HepG2 (cell line): Measurements from ENCODE around the gene SCARB2. TPM values are rescaled to one million over a fixed set of nuclear protein-coding genes. Genes with fewer than 3 reads are reported as not detected.

Experiments used
- AHR ChIP-seq: IDR thresholded peaks from 2 replicates; pipeline ENCODE4 v1.6.1; 2018; ENCODE audit warnings: missing genetic modification reagents, missing compliant biosample characterization
- CBX1 ChIP-seq: IDR thresholded peaks from one replicate; pipeline ENCODE4 v1.6.1; 2016; ENCODE audit warnings: antibody characterized with exemption, low read depth
- ELF4 ChIP-seq: sonication (generic); formaldehyde crosslinking; IDR thresholded peaks from 2 replicates; pipeline ENCODE4 v1.5.0; 2020; ENCODE audit warnings: missing genetic modification reagents, mild to moderate bottlenecking, moderate library complexity, borderline replicate concordance
- ERF ChIP-seq: IDR thresholded peaks from 2 replicates; pipeline ENCODE4 v1.6.1; 2018; ENCODE audit warnings: missing biosample characterization, missing genetic modification reagents
- HNRNPL ChIP-seq: fragments of 200-400 bp; formaldehyde crosslinking; IDR thresholded peaks from 2 replicates; pipeline ENCODE4 v1.6.1; 2017; ENCODE audit warnings: mild to moderate bottlenecking, low read depth, low read length
- HOXA3 ChIP-seq: sonication (generic); formaldehyde crosslinking; IDR thresholded peaks from 2 replicates; pipeline ENCODE4 v1.5.0; 2020; ENCODE audit warnings: missing genetic modification reagents
- NCOR1 ChIP-seq: fragments of 200-600 bp; sonication (generic); IDR thresholded peaks from 2 replicates; pipeline ENCODE4 v1.7.0; 2017; ENCODE audit warnings: antibody characterized with exemption, low read length, borderline replicate concordance
- RFXAP ChIP-seq: sonication (generic); formaldehyde crosslinking; IDR thresholded peaks from 2 replicates; pipeline ENCODE4 v1.4.0; 2020; ENCODE audit warnings: missing genetic modification reagents, borderline replicate concordance
- RXRB ChIP-seq: IDR thresholded peaks from 2 replicates; pipeline ENCODE4 v1.6.1; 2016; ENCODE audit warnings: borderline replicate concordance, missing genetic modification reagents, missing compliant biosample characterization
- SRF ChIP-seq: IDR thresholded peaks from 2 replicates; pipeline ENCODE4 v1.6.1; 2011; ENCODE audit warnings: mild to moderate bottlenecking, low read depth, low read length, moderate library complexity
- STAG1 ChIP-seq: sonication (generic); formaldehyde crosslinking; IDR thresholded peaks from 2 replicates; pipeline ENCODE4 v1.4.0; 2020; ENCODE audit warnings: missing genetic modification reagents
- TEAD2 ChIP-seq: sonication (generic); formaldehyde crosslinking; IDR thresholded peaks from 2 replicates; pipeline ENCODE4 v1.9.0; 2021; ENCODE audit warnings: missing genetic modification reagents
- TMF1 ChIP-seq: sonication (generic); formaldehyde crosslinking; IDR thresholded peaks from 2 replicates; pipeline ENCODE4 v1.8.1; 2022; ENCODE audit warnings: low read depth, missing genetic modification reagents
- ZNF124 ChIP-seq: sonication (generic); formaldehyde crosslinking; IDR thresholded peaks from 2 replicates; pipeline ENCODE4 v1.4.0; 2020; ENCODE audit warnings: missing genetic modification reagents
- ZNF614 ChIP-seq: IDR thresholded peaks from 2 replicates; pipeline ENCODE4 v1.6.1; 2018; ENCODE audit warnings: missing biosample characterization, missing genetic modification reagents, inconsistent platforms, borderline replicate concordance
- ZNF660 ChIP-seq: sonication (generic); formaldehyde crosslinking; IDR thresholded peaks from 2 replicates; pipeline ENCODE4 v1.5.1; 2020; ENCODE audit warnings: mild to moderate bottlenecking, low read depth, missing genetic modification reagents, borderline replicate concordance
- ZNF670 ChIP-seq: sonication (generic); formaldehyde crosslinking; IDR thresholded peaks from 2 replicates; pipeline ENCODE4 v1.8.0; 2022; ENCODE audit warnings: mild to moderate bottlenecking, missing genetic modification reagents, borderline replicate concordance
- ZNF747 ChIP-seq: sonication (generic); formaldehyde crosslinking; IDR thresholded peaks from 2 replicates; pipeline ENCODE4 v1.8.1; 2023; ENCODE audit warnings: missing genetic modification reagents, mild to moderate bottlenecking, borderline replicate concordance
- polyA plus RNA-seq, 8 experiments: library from polyadenylated mRNA; depleted of rRNA in 3 of 8; stranded (reverse) in 7 of 8; unstranded in 1 of 8; fragments of >200 nt; fragmentation: Illumina TruSeq in 4 of 8; extraction: Trizol in 4 of 8; gene quantifications; 2 replicates each; pipeline versions ENCODE4 v1.2.1 to v1.2.3, GENCODE V29; 2011 to 2016; ENCODE audit warnings: low read depth in 4 of 8, missing spikeins in 1 of 8, mixed read lengths in 1 of 8; ENCODE audit not compliant: insufficient read depth in 1 of 8
- total RNA-seq, 5 experiments: library from RNA; depleted of rRNA; stranded (reverse); fragments of >200 nt; fragmentation: Illumina TruSeq; extraction: Trizol; gene quantifications; 2 replicates each; pipeline ENCODE4 v1.2.3, GENCODE V29; 2016; ENCODE audit warnings: low read depth in 1 of 5
- TF ChIP-seq, protein P1 (sequence below): sonication (generic); formaldehyde crosslinking; IDR thresholded peaks from 2 replicates; pipeline ENCODE4 v1.4.0; 2020; ENCODE audit warnings: missing genetic modification reagents, mild to moderate bottlenecking, borderline replicate concordance
- TF ChIP-seq, protein P2 (sequence below): sonication (generic); formaldehyde crosslinking; IDR thresholded peaks from 2 replicates; pipeline ENCODE4 v1.4.0; 2020; ENCODE audit warnings: missing genetic modification reagents, borderline replicate concordance
- TF ChIP-seq, protein P3 (sequence below): sonication (generic); formaldehyde crosslinking; IDR thresholded peaks from 2 replicates; pipeline ENCODE4 v1.5.1; 2020; ENCODE audit warnings: missing genetic modification reagents, mild to moderate bottlenecking, borderline replicate concordance

SCARB2 gene
- total and polyA plus RNA-seq, 2 of the 13 experiments (the other 11 are each of a cell fraction or from before 2014, with no cell fraction given): 40.6 to 43.4 TPM

DNA sequence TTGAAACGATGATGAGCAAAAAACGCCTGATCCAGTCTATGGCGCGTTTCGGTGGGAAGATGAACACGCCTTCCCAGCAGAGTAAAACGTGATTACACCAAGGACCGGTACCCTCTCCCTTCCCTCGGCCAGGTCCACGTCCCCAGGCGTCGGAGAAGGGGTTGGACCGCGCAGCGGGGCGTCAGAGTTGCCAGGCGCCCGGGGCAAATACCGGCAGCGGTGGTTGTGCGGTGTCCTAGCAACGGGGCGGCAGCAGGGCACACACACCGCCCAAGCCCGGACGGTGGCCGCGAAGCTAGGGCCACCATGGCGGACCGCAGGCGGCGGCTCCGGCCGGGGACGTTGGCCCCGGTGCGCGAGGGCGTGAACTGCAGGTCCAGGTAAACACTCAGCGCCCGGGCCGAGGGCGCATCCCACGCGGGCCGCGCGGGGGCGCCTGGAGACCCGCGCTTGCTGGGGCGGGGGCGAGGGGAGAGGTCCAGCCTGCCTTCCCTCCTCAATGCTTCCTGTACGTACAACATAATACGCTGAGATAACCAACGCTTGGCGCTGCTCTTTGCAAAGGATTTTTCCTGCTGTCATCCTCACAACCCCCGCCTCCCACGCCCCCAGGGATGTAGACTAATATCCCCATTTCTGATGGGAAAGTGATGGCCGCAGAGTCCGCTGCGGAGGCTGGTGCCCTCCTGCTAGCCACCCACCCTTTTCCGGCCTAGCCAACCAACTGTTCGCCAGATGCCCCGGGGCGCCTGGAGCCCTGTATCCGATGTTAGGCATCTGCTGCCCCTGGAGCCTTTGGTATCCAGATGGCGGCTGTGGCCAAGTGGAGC, 38.0 kb upstream of the SCARB2 start, which contains the start of gene FAM47E (continued):
- 0 out of 2 replicates have a peak, but pooled peaks have one; percentile 91 for TF ChIP-seq ZNF614
- TF ChIP-seq TEAD2 (CRISPR knock-in tag): no peak
- peak; percentile 90 for TF ChIP-seq ZNF747 (CRISPR knock-in tag)
- peak; percentile 98 for TF ChIP-seq RFXAP (CRISPR knock-in tag)
- TF ChIP-seq SRF: no peak
- TF ChIP-seq ZNF670 (CRISPR knock-in tag): no peak
- TF ChIP-seq RXRB (CRISPR knock-in tag): peak; percentile 48; the same call in 1 of the 2 replicates
- peak; percentile 91 for TF ChIP-seq HOXA3 (CRISPR knock-in tag)
- TF ChIP-seq CBX1: no peak
- TF ChIP-seq STAG1 (CRISPR knock-in tag): peak; percentile 83
- TF ChIP-seq ELF4 (CRISPR knock-in tag): no peak
- no peak for TF ChIP-seq AHR
- peak; percentile 82 for TF ChIP-seq ERF (CRISPR knock-in tag)
- TF ChIP-seq, protein P1, sequence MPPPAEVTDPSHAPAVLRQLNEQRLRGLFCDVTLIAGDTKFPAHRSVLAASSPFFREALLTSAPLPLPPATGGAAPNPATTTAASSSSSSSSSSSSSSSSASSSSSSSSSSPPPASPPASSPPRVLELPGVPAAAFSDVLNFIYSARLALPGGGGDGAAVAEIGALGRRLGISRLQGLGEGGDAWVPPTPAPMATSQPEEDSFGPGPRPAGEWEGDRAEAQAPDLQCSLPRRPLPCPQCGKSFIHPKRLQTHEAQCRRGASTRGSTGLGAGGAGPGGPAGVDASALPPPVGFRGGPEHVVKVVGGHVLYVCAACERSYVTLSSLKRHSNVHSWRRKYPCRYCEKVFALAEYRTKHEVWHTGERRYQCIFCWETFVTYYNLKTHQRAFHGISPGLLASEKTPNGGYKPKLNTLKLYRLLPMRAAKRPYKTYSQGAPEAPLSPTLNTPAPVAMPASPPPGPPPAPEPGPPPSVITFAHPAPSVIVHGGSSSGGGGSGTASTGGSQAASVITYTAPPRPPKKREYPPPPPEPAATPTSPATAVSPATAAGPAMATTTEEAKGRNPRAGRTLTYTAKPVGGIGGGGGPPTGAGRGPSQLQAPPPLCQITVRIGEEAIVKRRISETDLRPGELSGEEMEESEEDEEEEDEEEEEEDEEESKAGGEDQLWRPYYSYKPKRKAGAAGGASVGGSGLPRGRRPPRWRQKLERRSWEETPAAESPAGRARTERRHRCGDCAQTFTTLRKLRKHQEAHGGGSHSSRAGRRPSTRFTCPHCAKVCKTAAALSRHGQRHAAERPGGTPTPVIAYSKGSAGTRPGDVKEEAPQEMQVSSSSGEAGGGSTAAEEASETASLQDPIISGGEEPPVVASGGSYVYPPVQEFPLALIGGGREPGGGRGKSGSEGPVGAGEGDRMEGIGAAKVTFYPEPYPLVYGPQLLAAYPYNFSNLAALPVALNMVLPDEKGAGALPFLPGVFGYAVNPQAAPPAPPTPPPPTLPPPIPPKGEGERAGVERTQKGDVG (CRISPR knock-in tag): 0 out of 2 replicates have a peak, but pooled peaks have one; percentile 21
- TF ChIP-seq TMF1: peak; percentile 84
- no peak for TF ChIP-seq HNRNPL
- TF ChIP-seq, protein P2, sequence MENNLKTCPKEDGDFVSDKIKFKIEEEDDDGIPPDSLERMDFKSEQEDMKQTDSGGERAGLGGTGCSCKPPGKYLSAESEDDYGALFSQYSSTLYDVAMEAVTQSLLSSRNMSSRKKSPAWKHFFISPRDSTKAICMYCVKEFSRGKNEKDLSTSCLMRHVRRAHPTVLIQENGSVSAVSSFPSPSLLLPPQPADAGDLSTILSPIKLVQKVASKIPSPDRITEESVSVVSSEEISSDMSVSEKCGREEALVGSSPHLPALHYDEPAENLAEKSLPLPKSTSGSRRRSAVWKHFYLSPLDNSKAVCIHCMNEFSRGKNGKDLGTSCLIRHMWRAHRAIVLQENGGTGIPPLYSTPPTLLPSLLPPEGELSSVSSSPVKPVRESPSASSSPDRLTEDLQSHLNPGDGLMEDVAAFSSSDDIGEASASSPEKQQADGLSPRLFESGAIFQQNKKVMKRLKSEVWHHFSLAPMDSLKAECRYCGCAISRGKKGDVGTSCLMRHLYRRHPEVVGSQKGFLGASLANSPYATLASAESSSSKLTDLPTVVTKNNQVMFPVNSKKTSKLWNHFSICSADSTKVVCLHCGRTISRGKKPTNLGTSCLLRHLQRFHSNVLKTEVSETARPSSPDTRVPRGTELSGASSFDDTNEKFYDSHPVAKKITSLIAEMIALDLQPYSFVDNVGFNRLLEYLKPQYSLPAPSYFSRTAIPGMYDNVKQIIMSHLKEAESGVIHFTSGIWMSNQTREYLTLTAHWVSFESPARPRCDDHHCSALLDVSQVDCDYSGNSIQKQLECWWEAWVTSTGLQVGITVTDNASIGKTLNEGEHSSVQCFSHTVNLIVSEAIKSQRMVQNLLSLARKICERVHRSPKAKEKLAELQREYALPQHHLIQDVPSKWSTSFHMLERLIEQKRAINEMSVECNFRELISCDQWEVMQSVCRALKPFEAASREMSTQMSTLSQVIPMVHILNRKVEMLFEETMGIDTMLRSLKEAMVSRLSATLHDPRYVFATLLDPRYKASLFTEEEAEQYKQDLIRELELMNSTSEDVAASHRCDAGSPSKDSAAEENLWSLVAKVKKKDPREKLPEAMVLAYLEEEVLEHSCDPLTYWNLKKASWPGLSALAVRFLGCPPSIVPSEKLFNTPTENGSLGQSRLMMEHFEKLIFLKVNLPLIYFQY (CRISPR knock-in tag): peak; percentile 49; the same call in 1 of the 2 replicates
- TF ChIP-seq, protein P3, sequence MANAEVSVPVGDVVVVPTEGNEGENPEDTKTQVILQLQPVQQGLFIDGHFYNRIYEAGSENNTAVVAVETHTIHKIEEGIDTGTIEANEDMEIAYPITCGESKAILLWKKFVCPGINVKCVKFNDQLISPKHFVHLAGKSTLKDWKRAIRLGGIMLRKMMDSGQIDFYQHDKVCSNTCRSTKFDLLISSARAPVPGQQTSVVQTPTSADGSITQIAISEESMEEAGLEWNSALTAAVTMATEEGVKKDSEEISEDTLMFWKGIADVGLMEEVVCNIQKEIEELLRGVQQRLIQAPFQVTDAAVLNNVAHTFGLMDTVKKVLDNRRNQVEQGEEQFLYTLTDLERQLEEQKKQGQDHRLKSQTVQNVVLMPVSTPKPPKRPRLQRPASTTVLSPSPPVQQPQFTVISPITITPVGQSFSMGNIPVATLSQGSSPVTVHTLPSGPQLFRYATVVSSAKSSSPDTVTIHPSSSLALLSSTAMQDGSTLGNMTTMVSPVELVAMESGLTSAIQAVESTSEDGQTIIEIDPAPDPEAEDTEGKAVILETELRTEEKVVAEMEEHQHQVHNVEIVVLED (CRISPR knock-in tag): peak; percentile 76
- TF ChIP-seq ZNF660 (CRISPR knock-in tag): no peak
- TF ChIP-seq ZNF124 (CRISPR knock-in tag): peak; percentile 78; the same call in 1 of the 2 replicates
- peak; percentile 28; the same call in 1 of the 2 replicates for TF ChIP-seq NCOR1
